GM12878 (cell line): ENCODE results near the gene SLC2A4. TPM values are rescaled to one million over a fixed set of nuclear protein-coding genes. Genes with fewer than 3 reads are reported as not detected.

ENCODE experiments used
- ATF7 ChIP-seq: fragments of 450-650 bp; IDR thresholded peaks from 2 replicates; pipeline ENCODE4 v1.6.1; 2016; ENCODE audit warnings: low read depth, mild to moderate bottlenecking
- BCL11A ChIP-seq: IDR thresholded peaks from 2 replicates; pipeline ENCODE4 v1.6.1; 2011; ENCODE audit warnings: low read depth, low read length
- CHD4 ChIP-seq: fragments of 200-600 bp; sonication (generic); IDR thresholded peaks from 2 replicates; pipeline ENCODE4 v1.6.1; 2016; ENCODE audit warnings: mild to moderate bottlenecking
- CREB1 ChIP-seq: IDR thresholded peaks from 2 replicates; pipeline ENCODE4 v1.6.1; 2012; ENCODE audit warnings: low read depth, mild to moderate bottlenecking, inconsistent platforms
- EGR1 ChIP-seq, 2 experiments: IDR thresholded peaks; 1 replicate in 1 of 2; 2 replicates in 1 of 2; pipeline ENCODE4 v1.6.1; 2011 to 2012; ENCODE audit warnings: low read depth in 2 of 2, low read length in 2 of 2, borderline replicate concordance in 1 of 2, mild to moderate bottlenecking in 1 of 2, moderate library complexity in 1 of 2
- HCFC1 ChIP-seq: fragments of 150-350 bp; IDR thresholded peaks from 2 replicates; pipeline ENCODE4 v1.6.1; 2014; ENCODE audit warnings: low read length
- HDAC6 ChIP-seq: fragments of 200-600 bp; sonication (generic); IDR thresholded peaks from one replicate; pipeline ENCODE4 v1.8.0; 2017; ENCODE audit warnings: antibody characterized with exemption; ENCODE audit not compliant: unreplicated experiment
- PAX8 ChIP-seq: fragments of 450-650 bp; IDR thresholded peaks from 2 replicates; pipeline ENCODE4 v1.6.1; 2017; ENCODE audit warnings: mild to moderate bottlenecking, moderate library complexity
- RELA ChIP-seq: fragments of 450-650 bp; IDR thresholded peaks from 2 replicates; pipeline ENCODE4 v1.8.0; 2014; ENCODE audit warnings: borderline replicate concordance; ENCODE audit not compliant: partially characterized antibody
- SMAD1 ChIP-seq: fragments of 450-650 bp; IDR thresholded peaks from 2 replicates; pipeline ENCODE4 v1.6.1; 2018; ENCODE audit warnings: mild to moderate bottlenecking, low read depth; ENCODE audit not compliant: partially characterized antibody
- SP1 ChIP-seq: IDR thresholded peaks from one replicate; pipeline ENCODE4 v1.6.1; 2011; ENCODE audit warnings: low read depth, low read length
- SRF ChIP-seq, 2 experiments: IDR thresholded peaks; 2 replicates each; pipeline ENCODE4 v1.6.1; 2011; ENCODE audit warnings: low read depth in 2 of 2, low read length in 2 of 2, mild to moderate bottlenecking in 1 of 2, moderate library complexity in 1 of 2
- SUPT20H ChIP-seq: IDR thresholded peaks from 2 replicates; pipeline ENCODE4 v1.6.1; 2011; ENCODE audit warnings: low read depth, mild to moderate bottlenecking, low read length, moderate library complexity, borderline replicate concordance; ENCODE audit not compliant: control insufficient read depth
- TBL1XR1 ChIP-seq: IDR thresholded peaks from 2 replicates; pipeline ENCODE4 v1.6.1; 2012; ENCODE audit warnings: low read depth, low read length, improper control_type of control experiment
- YBX1 ChIP-seq: fragments of 450-650 bp; IDR thresholded peaks from 2 replicates; pipeline ENCODE4 v1.6.1; 2016; ENCODE audit warnings: antibody characterized with exemption
- YY1 ChIP-seq: IDR thresholded peaks from 2 replicates; pipeline ENCODE4 v1.6.1; 2011; ENCODE audit warnings: low read depth, mild to moderate bottlenecking, low read length
- ZNF274 ChIP-seq: IDR thresholded peaks from one replicate; pipeline ENCODE4 v1.8.0; 2011; ENCODE audit not compliant: insufficient read length, insufficient read depth
- polyA plus RNA-seq, 11 experiments: library from polyadenylated mRNA; depleted of rRNA in 4 of 11; unstranded in 6 of 11; stranded (reverse) in 5 of 11; fragments of >200 nt; fragmentation: Nextera tagmentation in 4 of 11; fragmentation: Illumina TruSeq in 1 of 11; extraction: Ambion mirVana in 4 of 11; extraction: Trizol in 1 of 11; gene quantifications; 1 replicate in 1 of 11; 2 replicates in 10 of 11; pipeline versions ENCODE4 v1.2.1 to v1.2.3, GENCODE V29; 2011 to 2016; ENCODE audit warnings: inconsistent platforms in 2 of 11, missing spikeins in 2 of 11, low read depth in 1 of 11
- total RNA-seq, 4 experiments: library from RNA; depleted of rRNA in 3 of 4; stranded (reverse); fragments of >200 nt in 3 of 4; fragmentation: Illumina TruSeq in 1 of 4; extraction: Trizol in 1 of 4; gene quantifications; 2 replicates each; pipeline versions ENCODE4 v1.2.1 to v1.2.3, GENCODE V29; 2013 to 2021
- TF ChIP-seq, protein P1 (sequence below): fragments of 450-650 bp; formaldehyde crosslinking; IDR thresholded peaks from 2 replicates; pipeline ENCODE4 v1.5.0; 2022; ENCODE audit warnings: mild to moderate bottlenecking, missing genetic modification characterization
- TF ChIP-seq, protein P2 (sequence below): IDR thresholded peaks from 2 replicates; pipeline ENCODE4 v1.6.1; 2012; ENCODE audit warnings: low read length, inconsistent platforms
- TF ChIP-seq, protein P3 (sequence below): fragments of 450-650 bp; IDR thresholded peaks from 2 replicates; pipeline ENCODE4 v1.6.1; 2017; ENCODE audit warnings: mild to moderate bottlenecking, moderate library complexity
- TF ChIP-seq, protein P4 (sequence below): fragments of 450-650 bp; IDR thresholded peaks from 2 replicates; pipeline ENCODE4 v1.6.1; 2014; ENCODE audit warnings: mild to moderate bottlenecking

Gene SLC2A4
- total and polyA plus RNA-seq, 10 of the 15 experiments (the other 5 are each of a cell fraction or from before 2014, with no cell fraction given): 0.03 to 0.23 (median 0.04) TPM; not detected in 4

DNA sequence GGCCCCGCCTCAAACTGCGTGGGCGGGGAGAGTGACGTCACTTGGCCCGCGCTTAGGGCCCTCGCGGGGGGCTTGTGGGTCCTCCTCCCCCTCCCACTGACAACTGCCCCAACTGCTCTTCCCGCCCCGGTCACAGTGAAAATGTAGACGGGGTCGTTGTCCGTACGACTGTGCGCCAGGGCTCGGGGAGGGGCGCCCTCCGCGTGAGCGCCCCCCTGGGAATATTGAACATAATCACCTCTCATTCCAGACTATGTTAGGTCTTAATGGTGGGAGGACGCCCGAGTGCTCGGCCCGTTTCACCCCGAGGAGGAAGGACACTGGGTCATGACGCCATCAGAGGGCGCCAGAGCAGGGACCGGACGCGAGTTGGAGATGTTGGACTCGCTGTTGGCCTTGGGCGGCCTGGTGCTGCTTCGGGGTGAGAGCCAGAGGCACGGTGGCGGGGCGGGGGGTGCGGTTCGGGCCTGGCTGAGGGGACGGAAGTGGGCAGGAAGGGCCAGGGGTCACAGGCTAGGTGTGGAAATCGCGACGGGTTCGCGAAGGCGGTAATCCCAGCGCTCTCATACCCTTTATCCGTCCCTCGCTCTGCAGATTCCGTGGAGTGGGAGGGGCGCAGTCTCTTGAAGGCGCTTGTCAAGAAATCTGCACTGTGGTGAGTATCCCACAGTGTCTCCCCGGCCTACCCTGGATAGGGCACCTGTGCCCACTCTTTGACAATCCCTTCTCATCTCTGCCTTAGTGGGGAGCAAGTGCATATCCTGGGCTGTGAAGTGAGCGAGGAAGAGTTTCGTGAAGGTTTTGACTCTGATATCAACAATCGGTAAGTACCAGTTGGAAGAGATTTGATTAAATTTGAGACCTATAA is 29.1 kb upstream of the SLC2A4 start, which contains the start of gene ELP5 (continued):
- TF ChIP-seq, protein P1, sequence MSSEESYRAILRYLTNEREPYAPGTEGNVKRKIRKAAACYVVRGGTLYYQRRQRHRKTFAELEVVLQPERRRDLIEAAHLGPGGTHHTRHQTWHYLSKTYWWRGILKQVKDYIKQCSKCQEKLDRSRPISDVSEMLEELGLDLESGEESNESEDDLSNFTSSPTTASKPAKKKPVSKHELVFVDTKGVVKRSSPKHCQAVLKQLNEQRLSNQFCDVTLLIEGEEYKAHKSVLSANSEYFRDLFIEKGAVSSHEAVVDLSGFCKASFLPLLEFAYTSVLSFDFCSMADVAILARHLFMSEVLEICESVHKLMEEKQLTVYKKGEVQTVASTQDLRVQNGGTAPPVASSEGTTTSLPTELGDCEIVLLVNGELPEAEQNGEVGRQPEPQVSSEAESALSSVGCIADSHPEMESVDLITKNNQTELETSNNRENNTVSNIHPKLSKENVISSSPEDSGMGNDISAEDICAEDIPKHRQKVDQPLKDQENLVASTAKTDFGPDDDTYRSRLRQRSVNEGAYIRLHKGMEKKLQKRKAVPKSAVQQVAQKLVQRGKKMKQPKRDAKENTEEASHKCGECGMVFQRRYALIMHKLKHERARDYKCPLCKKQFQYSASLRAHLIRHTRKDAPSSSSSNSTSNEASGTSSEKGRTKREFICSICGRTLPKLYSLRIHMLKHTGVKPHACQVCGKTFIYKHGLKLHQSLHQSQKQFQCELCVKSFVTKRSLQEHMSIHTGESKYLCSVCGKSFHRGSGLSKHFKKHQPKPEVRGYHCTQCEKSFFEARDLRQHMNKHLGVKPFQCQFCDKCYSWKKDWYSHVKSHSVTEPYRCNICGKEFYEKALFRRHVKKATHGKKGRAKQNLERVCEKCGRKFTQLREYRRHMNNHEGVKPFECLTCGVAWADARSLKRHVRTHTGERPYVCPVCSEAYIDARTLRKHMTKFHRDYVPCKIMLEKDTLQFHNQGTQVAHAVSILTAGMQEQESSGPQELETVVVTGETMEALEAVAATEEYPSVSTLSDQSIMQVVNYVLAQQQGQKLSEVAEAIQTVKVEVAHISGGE (CRISPR knock-in tag): no peak
- TF ChIP-seq PAX8 (no peak), CHD4 (no peak), EGR1 (IDR thresholded peaks at IDR 0.05; ENCODE audit: borderline replicate concordance in 1 of 2, low read depth in 2 of 2, low read length in 2 of 2) (peak; percentile 86 to 99), SP1 (no peak), SRF (IDR thresholded peaks at IDR 0.05; ENCODE audit: low read depth in 2 of 2, low read length in 2 of 2) (peak in 1 of 2 experiments; percentile 84; a peak in 2 of 4 replicates), HCFC1 (peak; percentile 66), YY1 (peak; percentile 83), ATF7 (peak; percentile 99), CREB1 (peak; percentile 97), YBX1 (no peak), RELA (peak; percentile 58), TBL1XR1 (0 out of 2 replicates have a peak, but pooled peaks have one; percentile 29), SUPT20H (no peak), ZNF274 (no peak), HDAC6 (no peak), SMAD1 (peak; percentile 36), BCL11A (no peak)
- TF ChIP-seq, protein P2, sequence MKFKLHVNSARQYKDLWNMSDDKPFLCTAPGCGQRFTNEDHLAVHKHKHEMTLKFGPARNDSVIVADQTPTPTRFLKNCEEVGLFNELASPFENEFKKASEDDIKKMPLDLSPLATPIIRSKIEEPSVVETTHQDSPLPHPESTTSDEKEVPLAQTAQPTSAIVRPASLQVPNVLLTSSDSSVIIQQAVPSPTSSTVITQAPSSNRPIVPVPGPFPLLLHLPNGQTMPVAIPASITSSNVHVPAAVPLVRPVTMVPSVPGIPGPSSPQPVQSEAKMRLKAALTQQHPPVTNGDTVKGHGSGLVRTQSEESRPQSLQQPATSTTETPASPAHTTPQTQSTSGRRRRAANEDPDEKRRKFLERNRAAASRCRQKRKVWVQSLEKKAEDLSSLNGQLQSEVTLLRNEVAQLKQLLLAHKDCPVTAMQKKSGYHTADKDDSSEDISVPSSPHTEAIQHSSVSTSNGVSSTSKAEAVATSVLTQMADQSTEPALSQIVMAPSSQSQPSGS: peak; percentile 91
- TF ChIP-seq, protein P3, sequence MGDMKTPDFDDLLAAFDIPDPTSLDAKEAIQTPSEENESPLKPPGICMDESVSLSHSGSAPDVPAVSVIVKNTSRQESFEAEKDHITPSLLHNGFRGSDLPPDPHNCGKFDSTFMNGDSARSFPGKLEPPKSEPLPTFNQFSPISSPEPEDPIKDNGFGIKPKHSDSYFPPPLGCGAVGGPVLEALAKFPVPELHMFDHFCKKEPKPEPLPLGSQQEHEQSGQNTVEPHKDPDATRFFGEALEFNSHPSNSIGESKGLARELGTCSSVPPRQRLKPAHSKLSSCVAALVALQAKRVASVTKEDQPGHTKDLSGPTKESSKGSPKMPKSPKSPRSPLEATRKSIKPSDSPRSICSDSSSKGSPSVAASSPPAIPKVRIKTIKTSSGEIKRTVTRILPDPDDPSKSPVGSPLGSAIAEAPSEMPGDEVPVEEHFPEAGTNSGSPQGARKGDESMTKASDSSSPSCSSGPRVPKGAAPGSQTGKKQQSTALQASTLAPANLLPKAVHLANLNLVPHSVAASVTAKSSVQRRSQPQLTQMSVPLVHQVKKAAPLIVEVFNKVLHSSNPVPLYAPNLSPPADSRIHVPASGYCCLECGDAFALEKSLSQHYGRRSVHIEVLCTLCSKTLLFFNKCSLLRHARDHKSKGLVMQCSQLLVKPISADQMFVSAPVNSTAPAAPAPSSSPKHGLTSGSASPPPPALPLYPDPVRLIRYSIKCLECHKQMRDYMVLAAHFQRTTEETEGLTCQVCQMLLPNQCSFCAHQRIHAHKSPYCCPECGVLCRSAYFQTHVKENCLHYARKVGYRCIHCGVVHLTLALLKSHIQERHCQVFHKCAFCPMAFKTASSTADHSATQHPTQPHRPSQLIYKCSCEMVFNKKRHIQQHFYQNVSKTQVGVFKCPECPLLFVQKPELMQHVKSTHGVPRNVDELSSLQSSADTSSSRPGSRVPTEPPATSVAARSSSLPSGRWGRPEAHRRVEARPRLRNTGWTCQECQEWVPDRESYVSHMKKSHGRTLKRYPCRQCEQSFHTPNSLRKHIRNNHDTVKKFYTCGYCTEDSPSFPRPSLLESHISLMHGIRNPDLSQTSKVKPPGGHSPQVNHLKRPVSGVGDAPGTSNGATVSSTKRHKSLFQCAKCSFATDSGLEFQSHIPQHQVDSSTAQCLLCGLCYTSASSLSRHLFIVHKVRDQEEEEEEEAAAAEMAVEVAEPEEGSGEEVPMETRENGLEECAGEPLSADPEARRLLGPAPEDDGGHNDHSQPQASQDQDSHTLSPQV: no peak
- TF ChIP-seq, protein P4, sequence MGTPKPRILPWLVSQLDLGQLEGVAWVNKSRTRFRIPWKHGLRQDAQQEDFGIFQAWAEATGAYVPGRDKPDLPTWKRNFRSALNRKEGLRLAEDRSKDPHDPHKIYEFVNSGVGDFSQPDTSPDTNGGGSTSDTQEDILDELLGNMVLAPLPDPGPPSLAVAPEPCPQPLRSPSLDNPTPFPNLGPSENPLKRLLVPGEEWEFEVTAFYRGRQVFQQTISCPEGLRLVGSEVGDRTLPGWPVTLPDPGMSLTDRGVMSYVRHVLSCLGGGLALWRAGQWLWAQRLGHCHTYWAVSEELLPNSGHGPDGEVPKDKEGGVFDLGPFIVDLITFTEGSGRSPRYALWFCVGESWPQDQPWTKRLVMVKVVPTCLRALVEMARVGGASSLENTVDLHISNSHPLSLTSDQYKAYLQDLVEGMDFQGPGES: no peak
